HepG2 (cell line): ENCODE data around the gene CERS5. TPM values are rescaled to one million over a fixed set of nuclear protein-coding genes. Genes with fewer than 3 reads are reported as not detected.

Experiments
- FOXK2 ChIP-seq: fragments of 450-650 bp; IDR thresholded peaks from 2 replicates; pipeline ENCODE4 v1.6.1; 2016
- HDAC1 ChIP-seq: sonication (generic); formaldehyde crosslinking; IDR thresholded peaks from 2 replicates; pipeline ENCODE4 v1.5.1; 2020; ENCODE audit warnings: mild to moderate bottlenecking, missing genetic modification reagents
- HOXA7 ChIP-seq: sonication (generic); formaldehyde crosslinking; IDR thresholded peaks from 2 replicates; pipeline ENCODE4 v1.8.1; 2022; ENCODE audit warnings: mild to moderate bottlenecking, missing genetic modification reagents, moderate library complexity
- PITX1 ChIP-seq: sonication (generic); formaldehyde crosslinking; IDR thresholded peaks from 2 replicates; pipeline ENCODE4 v1.5.1; 2020; ENCODE audit warnings: mild to moderate bottlenecking, missing genetic modification reagents
- PPARG ChIP-seq: conservative IDR thresholded peaks from 2 replicates; pipeline ENCODE4 v1.6.1; 2016; ENCODE audit warnings: missing biosample characterization, missing genetic modification reagents
- SKI ChIP-seq: fragments of 450-650 bp; IDR thresholded peaks from one replicate; pipeline ENCODE4 v1.6.1; 2018; ENCODE audit warnings: mild to moderate bottlenecking; ENCODE audit not compliant: partially characterized antibody
- TEAD2 ChIP-seq: sonication (generic); formaldehyde crosslinking; IDR thresholded peaks from 2 replicates; pipeline ENCODE4 v1.9.0; 2021; ENCODE audit warnings: missing genetic modification reagents
- ZNF264 ChIP-seq: sonication (generic); formaldehyde crosslinking; IDR thresholded peaks from 2 replicates; pipeline ENCODE4 v1.4.0; 2020; ENCODE audit warnings: missing genetic modification reagents
- ZNF282 ChIP-seq: fragments of 450-650 bp; IDR thresholded peaks from 2 replicates; pipeline ENCODE4 v1.6.1; 2018; ENCODE audit not compliant: partially characterized antibody
- ZNF331 ChIP-seq: sonication (generic); formaldehyde crosslinking; IDR thresholded peaks from 2 replicates; pipeline ENCODE4 v1.4.0; 2020; ENCODE audit warnings: missing genetic modification reagents
- ZNF431 ChIP-seq: sonication (generic); formaldehyde crosslinking; IDR thresholded peaks from 2 replicates; pipeline ENCODE4 v1.9.0; 2022; ENCODE audit warnings: missing genetic modification reagents, low read depth, mild to moderate bottlenecking, borderline replicate concordance
- ZNF484 ChIP-seq: sonication (generic); formaldehyde crosslinking; IDR thresholded peaks from 2 replicates; pipeline ENCODE4 v1.5.1; 2020; ENCODE audit warnings: mild to moderate bottlenecking, low read depth, missing genetic modification reagents, borderline replicate concordance
- ZNF549 ChIP-seq: sonication (generic); formaldehyde crosslinking; IDR thresholded peaks from 2 replicates; pipeline ENCODE4 v1.5.0; 2020; ENCODE audit warnings: missing genetic modification reagents
- ZNF556 ChIP-seq: sonication (generic); formaldehyde crosslinking; IDR thresholded peaks from 2 replicates; pipeline ENCODE4 v1.4.0; 2020; ENCODE audit warnings: mild to moderate bottlenecking, missing genetic modification reagents, borderline replicate concordance
- ZNF562 ChIP-seq: sonication (generic); formaldehyde crosslinking; IDR thresholded peaks from 2 replicates; pipeline ENCODE4 v1.8.0; 2022; ENCODE audit warnings: missing genetic modification reagents, borderline replicate concordance
- polyA plus RNA-seq, 8 experiments: library from polyadenylated mRNA; depleted of rRNA in 3 of 8; stranded (reverse) in 7 of 8; unstranded in 1 of 8; fragments of >200 nt; fragmentation: Illumina TruSeq in 4 of 8; extraction: Trizol in 4 of 8; gene quantifications; 2 replicates each; pipeline versions ENCODE4 v1.2.1 to v1.2.3, GENCODE V29; 2011 to 2016; ENCODE audit warnings: low read depth in 4 of 8, missing spikeins in 1 of 8, mixed read lengths in 1 of 8; ENCODE audit not compliant: insufficient read depth in 1 of 8
- total RNA-seq, 5 experiments: library from RNA; depleted of rRNA; stranded (reverse); fragments of >200 nt; fragmentation: Illumina TruSeq; extraction: Trizol; gene quantifications; 2 replicates each; pipeline ENCODE4 v1.2.3, GENCODE V29; 2016; ENCODE audit warnings: low read depth in 1 of 5
- TF ChIP-seq, protein P1 (sequence below): sonication (generic); formaldehyde crosslinking; IDR thresholded peaks from 2 replicates; pipeline ENCODE4 v1.4.0; 2020; ENCODE audit warnings: missing genetic modification reagents, borderline replicate concordance
- TF ChIP-seq, protein P2 (sequence below): sonication (generic); formaldehyde crosslinking; conservative IDR thresholded peaks from 2 replicates; pipeline ENCODE4 v1.8.0; 2022; ENCODE audit warnings: low read depth, missing genetic modification reagents
- TF ChIP-seq, protein P3 (sequence below): sonication (generic); formaldehyde crosslinking; IDR thresholded peaks from 2 replicates; pipeline ENCODE4 v1.4.0; 2020; ENCODE audit warnings: mild to moderate bottlenecking, missing genetic modification reagents, borderline replicate concordance

CERS5 gene
- total and polyA plus RNA-seq, 2 of the 13 experiments (the other 11 are each of a cell fraction or from before 2014, with no cell fraction given) = 22.3 to 48.8 TPM

DNA sequence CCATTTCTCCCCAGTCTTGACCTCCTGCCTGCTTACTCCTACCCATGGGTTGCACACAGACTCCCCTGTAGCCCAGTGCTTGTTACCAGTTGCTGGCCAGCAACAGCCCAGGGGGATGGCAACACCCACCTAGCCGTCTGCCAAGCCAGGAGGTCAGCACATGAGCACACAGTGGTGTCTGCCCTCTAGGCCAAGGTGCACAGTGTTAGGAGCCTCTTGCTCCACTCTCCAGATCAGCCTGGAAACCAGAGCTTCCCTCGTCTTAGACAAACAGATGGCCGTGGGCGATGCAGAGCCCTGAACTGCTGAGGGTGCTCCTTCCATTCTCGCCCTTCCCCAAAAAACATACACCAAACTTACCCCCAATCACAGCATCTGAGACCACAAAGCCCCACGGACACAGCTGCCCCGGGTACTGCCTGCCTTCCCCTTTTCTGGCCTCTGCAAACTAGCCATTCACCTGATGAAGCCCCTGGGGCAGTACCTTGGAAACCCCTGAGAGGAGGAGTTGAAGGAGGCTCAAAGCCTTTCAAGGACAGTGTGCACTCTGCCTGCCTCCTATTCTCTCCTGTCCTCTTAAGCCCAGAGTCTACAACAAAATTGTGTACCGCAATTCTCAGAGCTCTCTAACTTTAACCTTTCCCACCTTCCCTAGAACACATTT is 64.4 kb downstream of the CERS5 start (continued):
- 0 out of 2 replicates have a peak, but pooled peaks have one; percentile 43 for TF ChIP-seq ZNF431 (CRISPR knock-in tag)
- peak; percentile 15; the same call in 1 of the 2 replicates for TF ChIP-seq PITX1 (CRISPR knock-in tag)
- TF ChIP-seq, protein P1, sequence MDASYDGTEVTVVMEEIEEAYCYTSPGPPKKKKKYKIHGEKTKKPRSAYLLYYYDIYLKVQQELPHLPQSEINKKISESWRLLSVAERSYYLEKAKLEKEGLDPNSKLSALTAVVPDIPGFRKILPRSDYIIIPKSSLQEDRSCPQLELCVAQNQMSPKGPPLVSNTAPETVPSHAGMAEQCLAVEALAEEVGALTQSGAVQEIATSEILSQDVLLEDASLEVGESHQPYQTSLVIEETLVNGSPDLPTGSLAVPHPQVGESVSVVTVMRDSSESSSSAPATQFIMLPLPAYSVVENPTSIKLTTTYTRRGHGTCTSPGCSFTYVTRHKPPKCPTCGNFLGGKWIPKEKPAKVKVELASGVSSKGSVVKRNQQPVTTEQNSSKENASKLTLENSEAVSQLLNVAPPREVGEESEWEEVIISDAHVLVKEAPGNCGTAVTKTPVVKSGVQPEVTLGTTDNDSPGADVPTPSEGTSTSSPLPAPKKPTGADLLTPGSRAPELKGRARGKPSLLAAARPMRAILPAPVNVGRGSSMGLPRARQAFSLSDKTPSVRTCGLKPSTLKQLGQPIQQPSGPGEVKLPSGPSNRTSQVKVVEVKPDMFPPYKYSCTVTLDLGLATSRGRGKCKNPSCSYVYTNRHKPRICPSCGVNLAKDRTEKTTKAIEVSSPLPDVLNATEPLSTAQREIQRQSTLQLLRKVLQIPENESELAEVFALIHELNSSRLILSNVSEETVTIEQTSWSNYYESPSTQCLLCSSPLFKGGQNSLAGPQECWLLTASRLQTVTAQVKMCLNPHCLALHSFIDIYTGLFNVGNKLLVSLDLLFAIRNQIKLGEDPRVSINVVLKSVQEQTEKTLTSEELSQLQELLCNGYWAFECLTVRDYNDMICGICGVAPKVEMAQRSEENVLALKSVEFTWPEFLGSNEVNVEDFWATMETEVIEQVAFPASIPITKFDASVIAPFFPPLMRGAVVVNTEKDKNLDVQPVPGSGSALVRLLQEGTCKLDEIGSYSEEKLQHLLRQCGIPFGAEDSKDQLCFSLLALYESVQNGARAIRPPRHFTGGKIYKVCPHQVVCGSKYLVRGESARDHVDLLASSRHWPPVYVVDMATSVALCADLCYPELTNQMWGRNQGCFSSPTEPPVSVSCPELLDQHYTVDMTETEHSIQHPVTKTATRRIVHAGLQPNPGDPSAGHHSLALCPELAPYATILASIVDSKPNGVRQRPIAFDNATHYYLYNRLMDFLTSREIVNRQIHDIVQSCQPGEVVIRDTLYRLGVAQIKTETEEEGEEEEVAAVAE (CRISPR knock-in tag) = peak; percentile 36; the same call in 1 of the 2 replicates
- peak; percentile 63; the same call in 1 of the 2 replicates for TF ChIP-seq ZNF331 (CRISPR knock-in tag)
- TF ChIP-seq PPARG (CRISPR knock-in tag) = peak; percentile 40; the same call in 1 of the 2 replicates
- no peak for TF ChIP-seq ZNF264 (CRISPR knock-in tag)
- TF ChIP-seq SKI = peak; percentile 75
- TF ChIP-seq ZNF556 (CRISPR knock-in tag) = no peak
- TF ChIP-seq TEAD2 (CRISPR knock-in tag) = no peak
- no peak for TF ChIP-seq ZNF549 (CRISPR knock-in tag)
- TF ChIP-seq, protein P2, sequence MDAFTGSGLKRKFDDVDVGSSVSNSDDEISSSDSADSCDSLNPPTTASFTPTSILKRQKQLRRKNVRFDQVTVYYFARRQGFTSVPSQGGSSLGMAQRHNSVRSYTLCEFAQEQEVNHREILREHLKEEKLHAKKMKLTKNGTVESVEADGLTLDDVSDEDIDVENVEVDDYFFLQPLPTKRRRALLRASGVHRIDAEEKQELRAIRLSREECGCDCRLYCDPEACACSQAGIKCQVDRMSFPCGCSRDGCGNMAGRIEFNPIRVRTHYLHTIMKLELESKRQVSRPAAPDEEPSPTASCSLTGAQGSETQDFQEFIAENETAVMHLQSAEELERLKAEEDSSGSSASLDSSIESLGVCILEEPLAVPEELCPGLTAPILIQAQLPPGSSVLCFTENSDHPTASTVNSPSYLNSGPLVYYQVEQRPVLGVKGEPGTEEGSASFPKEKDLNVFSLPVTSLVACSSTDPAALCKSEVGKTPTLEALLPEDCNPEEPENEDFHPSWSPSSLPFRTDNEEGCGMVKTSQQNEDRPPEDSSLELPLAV = no peak
- TF ChIP-seq HOXA7 (CRISPR knock-in tag) = no peak
- no peak for TF ChIP-seq HDAC1 (CRISPR knock-in tag)
- no peak for TF ChIP-seq ZNF562 (CRISPR knock-in tag)
- TF ChIP-seq FOXK2 = no peak
- no peak for TF ChIP-seq ZNF282
- TF ChIP-seq, protein P3, sequence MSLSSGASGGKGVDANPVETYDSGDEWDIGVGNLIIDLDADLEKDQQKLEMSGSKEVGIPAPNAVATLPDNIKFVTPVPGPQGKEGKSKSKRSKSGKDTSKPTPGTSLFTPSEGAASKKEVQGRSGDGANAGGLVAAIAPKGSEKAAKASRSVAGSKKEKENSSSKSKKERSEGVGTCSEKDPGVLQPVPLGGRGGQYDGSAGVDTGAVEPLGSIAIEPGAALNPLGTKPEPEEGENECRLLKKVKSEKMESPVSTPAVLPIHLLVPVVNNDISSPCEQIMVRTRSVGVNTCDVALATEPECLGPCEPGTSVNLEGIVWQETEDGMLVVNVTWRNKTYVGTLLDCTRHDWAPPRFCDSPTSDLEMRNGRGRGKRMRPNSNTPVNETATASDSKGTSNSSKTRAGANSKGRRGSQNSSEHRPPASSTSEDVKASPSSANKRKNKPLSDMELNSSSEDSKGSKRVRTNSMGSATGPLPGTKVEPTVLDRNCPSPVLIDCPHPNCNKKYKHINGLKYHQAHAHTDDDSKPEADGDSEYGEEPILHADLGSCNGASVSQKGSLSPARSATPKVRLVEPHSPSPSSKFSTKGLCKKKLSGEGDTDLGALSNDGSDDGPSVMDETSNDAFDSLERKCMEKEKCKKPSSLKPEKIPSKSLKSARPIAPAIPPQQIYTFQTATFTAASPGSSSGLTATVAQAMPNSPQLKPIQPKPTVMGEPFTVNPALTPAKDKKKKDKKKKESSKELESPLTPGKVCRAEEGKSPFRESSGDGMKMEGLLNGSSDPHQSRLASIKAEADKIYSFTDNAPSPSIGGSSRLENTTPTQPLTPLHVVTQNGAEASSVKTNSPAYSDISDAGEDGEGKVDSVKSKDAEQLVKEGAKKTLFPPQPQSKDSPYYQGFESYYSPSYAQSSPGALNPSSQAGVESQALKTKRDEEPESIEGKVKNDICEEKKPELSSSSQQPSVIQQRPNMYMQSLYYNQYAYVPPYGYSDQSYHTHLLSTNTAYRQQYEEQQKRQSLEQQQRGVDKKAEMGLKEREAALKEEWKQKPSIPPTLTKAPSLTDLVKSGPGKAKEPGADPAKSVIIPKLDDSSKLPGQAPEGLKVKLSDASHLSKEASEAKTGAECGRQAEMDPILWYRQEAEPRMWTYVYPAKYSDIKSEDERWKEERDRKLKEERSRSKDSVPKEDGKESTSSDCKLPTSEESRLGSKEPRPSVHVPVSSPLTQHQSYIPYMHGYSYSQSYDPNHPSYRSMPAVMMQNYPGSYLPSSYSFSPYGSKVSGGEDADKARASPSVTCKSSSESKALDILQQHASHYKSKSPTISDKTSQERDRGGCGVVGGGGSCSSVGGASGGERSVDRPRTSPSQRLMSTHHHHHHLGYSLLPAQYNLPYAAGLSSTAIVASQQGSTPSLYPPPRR = 0 out of 2 replicates have a peak, but pooled peaks have one; percentile 32
- TF ChIP-seq ZNF484 (CRISPR knock-in tag) = no peak
